SU-DHL-6 (cell line): ENCODE data around the gene AFAP1.

Source experiments
- CTCF ChIP-seq: fragments of 200-600 bp; sonication (generic); IDR thresholded peaks from one replicate; pipeline ENCODE4 v1.5.1; 2017; ENCODE audit warnings: antibody characterized with exemption, mild to moderate bottlenecking, low read length, moderate library complexity; ENCODE audit not compliant: insufficient read depth, poor library complexity, severe bottlenecking
- EZH2phosphoT487 ChIP-seq: fragments of 200-600 bp; sonication (generic), shearing (Covaris generic); conservative IDR thresholded peaks from 2 replicates; pipeline ENCODE4 v1.6.1; 2018; ENCODE audit warnings: mild to moderate bottlenecking, antibody characterized with exemption, low read length, moderate library complexity, mixed read lengths

GRCh38 chr4:7868892-7869471 is 70.7 kb downstream of the AFAP1 start:
- no peak for TF ChIP-seq CTCF
- TF ChIP-seq EZH2phosphoT487: no peak
